Breast epithelium (tissue), 3 donors: Measurements from ENCODE around the gene CACNA2D3.

ENCODE experiments used
- CTCF ChIP-seq, 3 donors: fragments of 450-650 bp; IDR thresholded peaks; one replicate each; pipeline ENCODE4 v1.5.1; 2016 to 2017; ENCODE audit warnings: antibody characterized with exemption in 3 of 3, mild to moderate bottlenecking in 3 of 3, moderate library complexity in 3 of 3
- POLR2AphosphoS5 ChIP-seq, 3 donors: sonication (generic); formaldehyde crosslinking; IDR thresholded peaks; one replicate each; pipeline ENCODE4 v1.6.1; 2017; ENCODE audit warnings: antibody characterized with exemption in 3 of 3

DNA sequence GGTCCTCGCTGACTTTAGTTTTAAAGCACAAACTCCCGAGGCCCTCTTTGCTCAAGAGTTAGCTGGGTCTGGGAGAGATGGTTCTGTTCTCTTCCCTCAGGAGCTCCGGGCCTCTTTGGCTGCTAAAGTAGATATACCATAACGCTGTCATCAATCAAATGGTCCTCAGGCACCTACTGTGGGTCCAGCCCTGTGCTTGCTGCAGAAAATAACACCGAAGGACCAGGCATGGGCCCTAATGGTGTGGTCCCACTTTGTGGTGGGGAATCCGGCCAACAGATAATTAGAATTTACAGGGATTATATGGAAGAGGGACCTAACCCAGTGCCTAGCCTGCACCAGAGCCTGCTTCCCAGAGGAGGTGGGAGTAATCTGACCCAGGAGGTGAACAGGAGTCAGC, 458.1 kb downstream of the CACNA2D3 start:
- TF ChIP-seq POLR2AphosphoS5 (IDR thresholded peaks at IDR 0.05) (no peak), CTCF (IDR thresholded peaks at IDR 0.05) (no peak)
